Activated CD8-positive, alpha-beta memory T cell treated with anti-CD3 and anti-CD28 coated beads, Interleukin-2, amount 50 U/mL, for 48 hours (primary cell): ENCODE results near the gene KCNJ10.
A peak's percentile ranks its signal among the peaks of the same experiment; 100 is the strongest.

Experiments
- DNase-seq: peaks from one replicate; pipeline ENCODE4 v3.0.0-alpha.2; 2020

Gene KCNJ10

GRCh38 chr1:160020196-160020595, 49.8 kb downstream of the KCNJ10 start:
- no peak for DNase-seq

DNA sequence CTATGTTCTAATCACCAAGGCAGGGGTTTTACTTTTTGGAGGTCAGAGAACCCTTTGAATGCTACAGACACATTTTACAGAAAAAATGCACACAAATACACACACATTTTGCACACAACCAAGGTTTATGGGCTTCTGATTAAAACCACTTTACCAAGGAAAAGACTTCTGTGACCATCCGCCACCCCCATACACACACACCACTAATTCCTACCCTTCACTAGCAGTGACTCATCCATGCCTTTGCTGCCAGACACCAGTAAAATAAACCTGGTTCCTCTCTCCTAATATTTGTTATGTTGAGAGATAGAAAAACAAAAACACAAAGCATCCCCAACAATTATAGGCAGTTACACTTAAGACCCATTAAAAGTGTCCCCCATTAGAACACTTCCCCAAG, 51.1 kb downstream of the KCNJ10 start:
- no peak for DNase-seq

- no peak for DNase-seq
Observed at GRCh38 chr1:160018347-160018746, 51.6 kb downstream of the KCNJ10 start.

DNA sequence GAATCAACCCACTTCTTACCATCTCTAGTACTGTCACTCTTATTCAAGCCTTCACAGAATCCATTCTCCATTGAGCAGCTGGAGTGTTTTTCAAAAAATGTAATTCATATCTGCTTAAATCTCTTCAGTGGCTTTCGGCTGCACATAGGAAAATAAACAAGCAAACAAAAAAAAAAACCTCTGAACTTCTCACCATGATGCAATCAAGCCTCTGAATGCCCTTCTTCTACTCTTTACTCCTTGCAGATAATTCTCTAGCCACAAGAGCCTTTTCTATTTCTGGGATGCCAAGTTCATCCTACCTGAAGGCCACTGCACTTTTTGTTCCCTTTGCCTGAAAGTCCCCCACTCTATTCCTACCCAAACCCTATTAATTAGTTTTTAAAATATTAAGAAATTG, 52.4 kb downstream of the KCNJ10 start:
- no peak for DNase-seq

DNA sequence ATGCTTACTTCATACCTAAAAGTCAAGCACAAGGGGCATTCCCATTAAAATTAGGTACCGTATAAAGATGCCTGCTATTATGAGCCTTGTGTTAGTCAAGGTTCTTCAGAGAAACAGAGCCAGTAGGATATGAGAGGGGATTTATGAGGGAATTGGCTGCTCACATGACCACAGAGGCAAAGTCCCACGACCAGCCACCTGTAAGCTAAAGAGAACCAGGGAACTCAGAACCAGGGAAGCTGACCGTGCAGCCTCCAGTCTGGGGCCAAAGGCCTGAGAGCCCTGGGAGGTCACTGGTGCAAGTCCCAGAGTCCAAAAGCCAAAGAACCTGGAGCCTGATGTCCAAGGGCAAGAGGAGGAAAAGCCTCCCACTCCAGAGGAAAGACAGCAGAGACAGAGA, 58.2 kb downstream of the KCNJ10 start:
- no peak for DNase-seq

GRCh38 chr1:160009801-160010200, 60.2 kb downstream of the KCNJ10 start:
- DNase-seq = no peak

- DNase-seq = no peak
Observed at GRCh38 chr1:160009081-160009480, 60.9 kb downstream of the KCNJ10 start.

DNA sequence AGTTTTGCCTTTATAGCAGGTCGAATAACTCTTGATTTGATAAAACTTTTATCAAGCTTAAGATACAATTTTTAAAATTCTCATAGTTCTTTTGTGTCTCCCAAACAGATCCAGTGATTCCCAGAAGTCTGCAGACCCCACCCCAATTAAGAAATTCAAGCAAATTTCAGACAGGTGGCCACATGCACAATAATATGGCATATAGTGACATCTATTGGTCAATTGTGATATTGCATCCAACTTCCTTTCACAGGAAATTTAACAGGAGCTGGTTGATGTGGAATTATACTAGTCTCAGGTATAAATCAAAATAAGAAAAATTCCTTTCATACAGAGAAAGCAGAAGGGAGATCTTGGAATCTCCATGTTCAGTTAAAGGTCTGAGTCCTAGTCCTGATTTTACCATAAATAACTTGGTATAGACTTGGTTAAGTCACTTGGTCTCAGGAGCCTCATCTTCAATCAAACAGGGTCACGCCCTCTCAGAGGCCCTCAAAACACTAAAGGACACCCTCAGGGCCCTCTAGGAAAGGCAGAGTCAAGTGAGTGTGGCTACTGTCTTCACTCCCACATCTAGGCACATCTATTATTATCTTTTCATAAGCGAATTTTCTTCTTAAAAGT, 62.3 kb downstream of the KCNJ10 start:
- no peak for DNase-seq

- DNase-seq = peak; percentile 84
Observed at GRCh38 chr1:160006312-160006940, 63.5 kb downstream of the KCNJ10 start.

GRCh38 chr1:160005070-160005469, 64.9 kb downstream of the KCNJ10 start:
- DNase-seq = no peak

- DNase-seq = no peak
Observed at GRCh38 chr1:160004425-160004824, 65.5 kb downstream of the KCNJ10 start.

- DNase-seq = no peak
Observed at GRCh38 chr1:160004001-160004400, 66.0 kb downstream of the KCNJ10 start.

- no peak for DNase-seq
Observed at GRCh38 chr1:160001440-160001839, 68.5 kb downstream of the KCNJ10 start.

DNA sequence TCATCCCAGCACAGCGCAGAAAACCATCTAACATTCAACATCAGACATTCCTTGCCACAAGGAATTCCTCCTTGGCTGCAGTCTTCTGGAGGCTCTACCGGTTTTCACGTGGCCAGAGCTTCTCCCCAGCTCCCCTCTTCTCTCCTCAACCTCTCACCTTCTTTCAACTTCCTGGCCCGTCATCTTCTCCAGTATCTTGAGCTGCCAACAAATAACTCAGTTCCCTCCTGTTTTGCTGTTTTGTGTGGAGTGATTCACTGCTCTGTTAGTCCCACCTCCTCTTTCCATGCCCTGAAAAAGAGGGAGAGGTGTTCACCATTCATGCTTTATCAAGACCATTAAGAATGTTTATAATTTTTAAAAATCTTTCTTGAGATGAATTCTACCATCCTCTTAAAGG, 70.8 kb downstream of the KCNJ10 start:
- no peak for DNase-seq

DNA sequence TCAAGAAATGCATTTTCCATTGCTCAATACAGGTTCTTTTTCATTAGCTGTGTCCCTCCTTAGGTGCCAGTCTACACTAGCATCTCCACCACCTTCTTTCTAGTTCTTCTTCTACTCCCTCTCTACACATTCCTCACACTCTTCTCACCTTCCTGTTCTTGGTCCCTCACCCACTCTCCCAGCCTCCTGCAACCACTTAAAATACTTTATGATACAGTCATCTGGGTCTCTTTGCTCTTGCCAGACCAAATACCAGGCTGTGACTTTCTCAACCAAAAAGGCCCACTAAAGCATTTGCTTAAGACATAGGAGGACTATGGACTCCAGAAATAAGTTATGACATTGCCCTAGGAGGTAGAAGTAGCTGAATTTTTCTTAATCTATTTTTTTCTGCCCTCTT, 73.3 kb downstream of the KCNJ10 start:
- DNase-seq = no peak

DNA sequence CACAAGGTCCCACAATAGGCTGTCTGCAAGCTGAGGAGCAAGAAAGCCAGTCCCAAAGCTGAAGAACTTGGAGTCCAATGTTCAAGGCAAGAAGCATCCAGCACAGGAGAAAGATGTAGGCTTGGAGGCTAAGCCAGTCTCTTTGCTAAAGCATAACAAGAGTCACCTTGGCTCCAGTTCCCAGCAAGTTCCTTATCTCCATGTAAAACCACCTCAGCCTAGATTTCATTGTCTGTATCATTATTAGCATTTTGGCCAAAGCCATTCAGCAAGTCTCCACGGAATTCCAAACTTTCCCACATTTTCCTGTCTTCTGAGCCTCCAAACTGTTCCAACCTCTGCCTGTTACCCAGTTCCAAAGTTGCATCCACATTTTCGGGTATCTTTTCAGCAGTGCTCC, 75.1 kb downstream of the KCNJ10 start:
- no peak for DNase-seq

DNA sequence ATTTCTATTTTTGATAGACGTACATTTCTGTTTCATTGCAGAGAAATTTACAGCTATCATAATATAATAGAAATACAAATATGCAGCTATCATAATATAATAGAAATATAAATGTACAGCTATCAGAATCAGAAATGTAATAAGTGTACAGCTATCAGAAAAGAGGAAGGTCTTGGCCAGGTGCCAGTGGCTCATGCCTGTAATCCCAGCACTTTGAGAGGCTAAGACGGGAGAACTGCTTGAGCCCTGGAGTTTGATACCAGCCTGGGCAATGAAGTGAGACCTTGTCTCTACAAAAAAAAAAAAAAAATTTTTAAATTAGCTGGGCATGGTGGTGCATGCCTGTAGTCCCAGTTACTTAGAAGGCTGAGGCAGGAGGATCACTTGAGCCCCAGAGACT, 76.0 kb downstream of the KCNJ10 start:
- no peak for DNase-seq

GRCh38 chr1:159992161-159992560, 77.8 kb downstream of the KCNJ10 start:
- no peak for DNase-seq

GRCh38 chr1:159991513-159991912, 78.4 kb downstream of the KCNJ10 start:
- no peak for DNase-seq

- no peak for DNase-seq
Observed at GRCh38 chr1:159990005-159990404, 80.0 kb downstream of the KCNJ10 start.

DNA sequence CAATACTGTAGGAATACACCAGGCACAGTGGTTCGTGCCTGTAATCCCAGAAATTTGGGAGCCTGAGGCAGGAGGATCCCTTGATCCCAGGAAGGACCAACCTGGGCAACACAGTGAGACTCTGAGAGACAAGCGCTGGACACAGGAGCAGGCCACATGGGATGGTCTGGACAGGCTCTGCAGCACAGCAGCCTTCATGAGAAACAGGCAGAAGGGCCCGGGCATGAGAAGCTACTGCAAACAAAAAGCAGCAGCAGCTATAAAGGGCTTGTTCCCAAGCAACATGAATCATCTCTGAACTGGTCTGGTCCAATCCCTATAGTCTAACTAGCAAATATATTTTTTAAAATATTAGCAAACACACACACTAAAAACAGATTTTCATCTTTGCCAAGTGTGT, 80.4 kb downstream of the KCNJ10 start:
- DNase-seq = no peak

- no peak for DNase-seq
Observed at GRCh38 chr1:159988006-159988405, 82.0 kb downstream of the KCNJ10 start.

DNA sequence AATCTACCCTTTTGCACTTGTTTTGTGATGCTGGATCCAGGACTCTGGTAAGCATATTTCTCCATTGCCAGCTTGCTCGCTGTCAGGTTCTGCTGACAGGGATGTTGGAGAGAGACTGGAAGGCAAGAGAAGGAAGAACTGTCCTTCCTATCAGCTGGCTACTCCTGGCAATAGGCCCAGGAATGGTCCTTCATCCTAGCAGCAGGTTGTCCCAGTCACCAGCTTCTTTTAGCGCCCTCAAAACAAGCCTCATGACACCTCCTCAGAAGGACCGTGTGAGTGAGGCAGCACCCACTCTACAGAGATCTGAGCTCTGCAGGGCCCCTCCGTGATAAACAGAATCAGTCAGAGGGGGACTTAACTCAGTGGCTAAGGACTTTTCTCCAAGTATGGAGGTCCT, 82.8 kb downstream of the KCNJ10 start:
- DNase-seq = no peak

DNA sequence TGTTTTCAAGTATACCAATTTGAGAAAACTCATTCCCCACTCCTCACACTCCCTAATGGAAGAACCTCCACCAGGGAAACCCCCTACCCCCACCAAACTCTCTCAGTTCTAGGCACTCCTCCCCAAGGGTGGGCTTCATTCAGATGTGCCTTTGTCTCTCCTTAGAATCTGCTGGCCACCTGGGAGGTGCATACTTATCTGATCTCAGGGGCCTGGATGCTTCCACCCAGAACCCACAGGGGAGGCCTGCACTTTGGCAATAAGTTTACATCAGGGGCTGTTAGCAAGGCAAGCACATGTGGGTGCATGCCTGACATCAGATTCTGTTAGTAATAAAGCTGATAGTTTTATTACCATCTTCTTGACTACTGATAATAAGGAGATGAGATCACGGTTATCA, 83.4 kb downstream of the KCNJ10 start:
- DNase-seq = no peak

DNA sequence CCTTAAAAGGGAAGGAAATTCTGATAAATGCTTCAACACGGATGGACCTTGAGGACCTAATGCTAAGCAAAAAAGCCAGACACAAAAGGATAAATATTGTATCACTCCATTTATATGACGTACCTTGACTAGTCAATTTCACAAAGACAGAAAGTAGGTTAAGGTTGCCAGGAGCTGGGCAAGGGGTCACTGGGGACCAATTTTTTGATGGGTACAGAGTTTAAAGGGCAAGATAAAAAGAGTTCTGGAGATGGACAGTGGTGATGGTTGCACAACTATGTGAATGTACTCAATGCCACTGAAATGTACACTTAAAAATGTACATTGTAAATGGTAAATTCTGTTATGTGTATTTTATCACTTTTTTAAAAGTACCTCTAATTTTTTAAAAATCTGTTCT, 83.9 kb downstream of the KCNJ10 start:
- DNase-seq = no peak
